GM19351 (cell line): ENCODE measurements around the gene ISOC2.
"Not testable (repeated sequence)": the region's sequence is repeated elsewhere in the genome, so short reads cannot be mapped to it uniquely, and the experiment has no call there.

Source experiments
- ATAC-seq: cut with Tn5 transposase; IDR thresholded peaks from one replicate; pipeline ENCODE4 v1.9.1; 2021; ENCODE audit warnings: mild to moderate bottlenecking, moderate library complexity; ENCODE audit not compliant: unreplicated experiment

Gene ISOC2

DNA sequence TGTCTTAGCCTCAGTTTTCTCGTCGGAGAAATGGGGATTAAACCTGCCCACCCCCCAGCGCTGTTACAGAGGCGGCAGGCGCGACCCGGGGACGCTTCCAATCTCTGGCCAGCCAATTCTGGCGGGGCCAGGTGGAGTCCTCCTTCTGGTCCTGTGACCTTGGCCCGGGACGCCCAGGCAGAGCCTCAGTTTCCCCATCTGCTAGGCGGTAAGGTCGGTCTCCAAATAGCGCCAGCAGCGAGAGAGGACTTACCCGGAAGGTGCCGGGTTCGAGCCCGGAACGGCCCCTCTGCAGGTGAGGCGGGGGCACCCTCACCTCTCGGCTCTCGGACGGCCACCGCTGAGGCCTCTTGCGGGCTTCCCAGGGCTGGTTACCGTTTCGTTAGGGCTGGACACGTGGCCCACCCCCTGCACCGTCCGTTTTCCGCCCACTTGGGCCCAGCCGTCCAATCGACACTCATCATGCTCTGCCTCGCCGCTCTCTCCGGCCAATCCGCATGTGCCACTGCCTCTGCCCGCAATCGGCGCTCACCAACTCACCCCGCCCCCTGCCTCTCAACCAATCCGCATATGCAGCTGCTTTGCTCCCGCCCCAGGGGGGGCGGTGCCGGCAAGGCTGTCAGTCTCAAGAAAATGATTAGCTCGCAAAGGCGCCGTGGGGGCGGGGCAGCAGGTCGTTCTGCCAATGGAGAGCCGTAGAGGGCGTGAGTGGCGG lies at the start of gene ISOC2:
Gene ISOC2 (minus strand): TSS at position 384 of the 715 bp plus-strand sequence. CDS start 5,156 bp downstream, outside the sequence.
- ATAC-seq = peak; percentile 91

DNA sequence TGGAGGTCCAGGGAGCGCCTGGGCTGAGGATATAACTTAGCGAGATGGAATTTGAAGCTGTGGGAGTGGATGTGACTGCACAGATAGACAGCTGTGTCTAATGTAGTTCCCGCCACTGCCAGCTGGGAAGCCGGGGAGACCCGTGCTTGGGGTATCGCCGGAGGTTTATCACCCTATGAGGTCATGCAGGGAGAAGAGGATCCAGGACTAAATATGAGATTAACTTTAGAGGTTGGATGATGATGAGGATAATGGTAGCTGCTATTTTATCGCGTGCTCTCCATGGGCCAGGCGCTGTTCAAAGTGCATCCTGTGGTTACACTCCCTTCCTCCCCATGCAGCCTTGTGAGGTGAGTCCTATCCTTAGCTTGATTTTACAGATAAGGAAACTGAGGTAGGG lies 46.7 kb upstream of the ISOC2 start:
- ATAC-seq = no peak

GRCh38 chr19:55504981-55505380 lies 43.5 kb upstream of the ISOC2 start:
- no peak for ATAC-seq

GRCh38 chr19:55504252-55504603 lies 42.8 kb upstream of the ISOC2 start:
- no peak for ATAC-seq

GRCh38 chr19:55503502-55504251 lies 42.2 kb upstream of the ISOC2 start:
- peak; percentile 90 for ATAC-seq

- no peak for ATAC-seq
Measured at GRCh38 chr19:55503157-55503501, 41.7 kb upstream of the ISOC2 start.

DNA sequence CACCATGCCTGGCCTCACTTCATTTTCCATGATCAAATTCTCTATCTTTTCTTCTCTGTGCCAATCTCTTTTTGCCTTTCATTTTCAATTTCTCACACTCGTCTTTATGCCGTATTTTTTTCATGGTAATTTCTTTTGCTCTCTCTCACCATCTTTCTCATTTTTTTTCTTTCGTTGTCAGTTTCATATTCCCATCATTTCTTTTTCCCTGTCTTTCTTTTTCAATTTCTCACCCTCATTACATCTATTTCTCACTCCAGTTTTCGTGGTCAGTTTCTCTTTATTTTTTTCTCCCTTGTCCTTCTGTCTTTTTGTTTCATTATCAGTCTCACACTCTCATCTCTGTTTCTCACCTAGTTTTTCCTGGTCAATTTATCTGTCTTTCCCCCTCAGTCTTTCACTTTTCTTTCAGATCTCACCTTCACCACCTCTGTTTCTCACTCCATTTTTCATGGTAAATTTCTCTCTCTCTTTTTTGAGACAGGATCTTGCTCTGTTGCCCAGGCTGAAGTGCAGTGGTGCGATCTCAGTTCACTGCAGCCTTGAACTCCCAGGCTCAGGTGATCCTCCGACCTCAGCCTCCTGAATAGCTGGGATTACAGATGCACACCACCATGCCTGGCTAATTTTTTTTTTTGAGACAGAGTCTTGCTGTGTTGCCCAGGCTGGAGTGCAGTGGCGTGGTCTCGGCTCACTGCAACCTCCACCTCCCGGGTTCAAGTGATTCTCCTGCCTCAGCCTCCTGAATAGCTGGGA lies 40.9 kb upstream of the ISOC2 start:
- no peak for ATAC-seq

GRCh38 chr19:55500368-55500952 lies 39.0 kb upstream of the ISOC2 start:
- no peak for ATAC-seq

GRCh38 chr19:55498246-55498840 lies 36.9 kb upstream of the ISOC2 start:
- no peak for ATAC-seq

- no peak for ATAC-seq
Measured at GRCh38 chr19:55497763-55498162, 36.3 kb upstream of the ISOC2 start.

DNA sequence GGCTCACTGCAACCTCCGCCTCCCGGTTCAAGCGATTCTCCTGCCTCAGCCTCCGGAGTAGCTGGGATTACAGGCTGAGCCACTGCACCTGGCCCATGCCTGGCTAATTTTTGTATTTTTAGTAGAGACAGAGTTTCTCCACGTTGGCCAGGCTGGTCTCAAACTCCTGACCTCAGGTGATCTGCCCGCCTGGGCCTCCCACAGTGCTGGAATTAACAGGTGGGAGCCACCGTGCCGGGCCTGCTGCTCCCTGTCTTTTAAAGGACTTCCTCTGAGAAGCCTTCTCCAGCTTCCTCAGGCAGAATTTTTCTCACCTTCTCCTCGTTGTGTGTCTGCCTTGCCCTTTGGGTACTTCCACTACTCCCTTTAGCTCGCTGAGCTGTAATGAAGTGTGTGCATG lies 35.4 kb upstream of the ISOC2 start:
- ATAC-seq = not testable (repeated sequence)

DNA sequence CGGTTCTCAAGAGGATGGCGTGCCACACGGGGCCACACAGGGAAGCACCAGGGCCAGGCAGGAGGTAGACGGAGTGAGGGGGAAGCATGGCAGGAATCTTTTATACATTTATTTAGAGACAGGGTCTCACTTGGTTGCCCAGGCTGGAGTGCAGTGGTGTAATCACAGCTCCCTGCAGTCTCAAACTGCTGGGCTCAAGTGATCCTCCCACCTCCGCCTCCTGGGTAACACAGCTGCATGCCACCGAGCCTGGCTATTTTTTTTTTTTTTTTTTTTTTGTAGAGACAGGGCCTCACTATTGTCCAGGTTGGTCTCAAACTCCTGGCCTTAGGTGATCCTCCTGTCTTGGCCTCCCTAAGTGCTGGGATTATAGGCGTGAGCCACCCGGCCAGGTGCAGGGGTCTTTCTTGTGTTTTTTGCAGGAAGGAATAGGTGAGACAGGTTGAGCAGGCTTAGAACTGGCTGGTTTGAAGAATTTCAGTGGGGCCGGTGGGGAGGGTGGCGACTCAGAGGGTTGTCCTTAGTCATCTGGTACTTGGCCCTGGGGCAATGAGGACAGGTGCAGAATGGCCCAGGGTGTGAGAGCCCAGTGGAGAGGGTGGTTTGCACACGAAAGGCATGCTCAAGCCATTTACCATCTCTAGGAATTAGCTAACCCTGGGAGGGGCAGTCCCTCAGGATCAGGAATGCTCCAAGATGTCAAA lies 34.4 kb upstream of the ISOC2 start:
- ATAC-seq = no peak

DNA sequence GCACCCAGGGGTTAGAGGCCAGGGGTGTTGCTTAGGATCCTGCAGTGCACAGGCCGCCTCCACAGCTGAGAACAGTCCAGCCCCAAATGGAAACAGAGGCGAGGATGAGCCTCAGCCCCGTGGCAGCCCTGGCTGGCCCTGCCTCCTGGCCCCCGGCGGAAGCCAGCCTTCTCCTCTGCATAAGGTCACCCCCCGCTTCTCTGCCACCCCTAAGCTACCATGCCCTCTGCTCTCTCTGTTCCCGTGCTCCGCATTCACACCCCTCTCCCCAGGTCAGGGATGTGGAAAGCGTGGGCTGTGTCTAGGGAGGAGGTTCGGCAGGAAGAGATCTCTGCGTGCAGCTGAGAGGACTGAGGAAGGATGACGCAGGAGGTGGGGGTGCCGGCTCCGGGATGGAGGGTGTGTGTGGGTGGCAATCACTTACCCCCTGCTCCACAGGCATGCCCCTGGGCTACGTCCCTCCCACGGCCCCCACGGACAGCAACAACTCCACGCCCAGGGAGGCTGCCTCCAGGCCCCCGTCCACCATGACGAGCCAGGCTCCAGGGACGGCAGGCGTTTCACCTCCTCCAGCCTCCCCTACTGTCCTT lies 32.8 kb upstream of the ISOC2 start:
- ATAC-seq = no peak

GRCh38 chr19:55493645-55494171 lies 32.3 kb upstream of the ISOC2 start:
- no peak for ATAC-seq

DNA sequence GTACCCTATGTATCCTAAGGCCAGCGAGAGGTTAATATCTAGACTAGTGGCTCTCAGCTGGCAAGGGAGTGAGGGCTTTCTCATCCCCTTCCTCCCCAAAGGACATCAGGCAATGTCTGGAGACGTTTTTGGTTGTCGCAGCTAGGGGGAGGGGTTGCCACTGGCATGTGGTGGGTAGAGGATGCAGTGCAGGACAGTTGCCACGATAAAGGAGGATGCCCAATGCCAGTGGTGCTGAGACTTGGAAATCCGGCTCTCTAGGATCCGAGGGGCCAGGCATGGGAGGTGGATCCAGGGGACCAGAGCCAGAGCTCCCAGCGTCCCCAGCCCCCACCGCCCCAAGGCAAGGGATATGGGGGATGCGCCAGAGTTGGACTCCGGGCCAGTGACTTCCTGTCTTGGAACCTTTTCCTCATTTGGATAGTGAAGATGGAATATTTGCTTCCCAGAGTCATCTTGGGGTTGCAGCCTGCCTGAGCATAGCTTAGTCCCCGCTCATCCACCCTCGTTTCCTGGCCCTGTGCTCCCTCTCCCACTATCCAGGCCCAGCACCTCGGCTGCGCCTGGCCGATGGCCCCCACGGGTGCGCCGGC lies 31.7 kb upstream of the ISOC2 start:
- no peak for ATAC-seq

DNA sequence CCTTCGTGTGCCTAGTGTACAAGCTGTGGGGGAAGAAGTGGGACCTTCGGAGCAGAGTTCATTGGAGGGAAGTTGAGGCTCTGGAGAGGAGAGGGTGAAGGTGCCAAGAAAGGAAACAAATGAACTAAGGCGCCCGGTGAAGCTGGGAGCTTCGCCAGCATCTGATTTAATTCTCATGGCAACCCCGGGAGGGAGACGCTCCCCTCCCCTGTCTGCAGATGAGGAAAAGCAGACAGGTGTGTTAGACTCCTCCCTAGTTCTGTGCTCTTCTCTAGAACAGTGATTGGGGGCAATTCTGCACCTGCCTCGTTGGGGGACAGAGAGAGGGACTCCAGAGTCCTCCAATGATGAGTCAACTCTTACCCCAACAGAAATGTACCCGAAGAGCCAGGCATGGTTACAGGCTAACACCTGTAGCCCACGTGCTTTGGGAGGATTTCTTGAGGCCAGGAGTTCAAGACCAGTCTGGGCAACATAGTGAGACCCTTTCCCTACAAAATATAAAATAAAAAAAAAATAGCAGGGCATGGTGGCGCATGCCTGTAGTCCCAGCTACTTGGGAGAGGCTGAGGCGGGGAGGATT lies 31.0 kb upstream of the ISOC2 start:
- no peak for ATAC-seq

- no peak for ATAC-seq
Measured at GRCh38 chr19:55491546-55492360, 30.3 kb upstream of the ISOC2 start.
